Adipocyte (in vitro differentiated cells): ENCODE measurements around the gene ROBO2.

Experiments used
- DNase-seq: peaks from one replicate; pipeline ENCODE4 v3.0.0-alpha.2; 2015; ENCODE audit warnings: low read depth
- H3K27me3 ChIP-seq: replicated peaks from 2 replicates; pipeline ENCODE4 v1.7.0; 2013; ENCODE audit warnings: mild to moderate bottlenecking, low read length, moderate library complexity; ENCODE audit not compliant: control insufficient read depth, insufficient read depth
- H3K36me3 ChIP-seq: 2 replicates; pipeline ENCODE4 v1.7.0; 2013; ENCODE audit warnings: low read length, mild to moderate bottlenecking, moderate library complexity; ENCODE audit not compliant: control insufficient read depth, insufficient read depth, severe bottlenecking
- H3K4me1 ChIP-seq: 2 replicates; pipeline ENCODE4 v1.7.0; 2013; ENCODE audit warnings: mild to moderate bottlenecking, low read length, moderate library complexity; ENCODE audit not compliant: control insufficient read depth, insufficient read depth
- H3K4me3 ChIP-seq: 2 replicates; pipeline ENCODE4 v1.7.0; 2013; ENCODE audit warnings: mild to moderate bottlenecking, low read length, moderate library complexity
- H3K9ac ChIP-seq: 2 replicates; pipeline ENCODE4 v1.7.0; 2013; ENCODE audit warnings: mild to moderate bottlenecking, low read length, moderate library complexity
- H3K9me3 ChIP-seq: 2 replicates; pipeline ENCODE4 v1.7.0; 2013; ENCODE audit warnings: mild to moderate bottlenecking, low read length, moderate library complexity; ENCODE audit not compliant: control insufficient read depth

Gene ROBO2

DNA sequence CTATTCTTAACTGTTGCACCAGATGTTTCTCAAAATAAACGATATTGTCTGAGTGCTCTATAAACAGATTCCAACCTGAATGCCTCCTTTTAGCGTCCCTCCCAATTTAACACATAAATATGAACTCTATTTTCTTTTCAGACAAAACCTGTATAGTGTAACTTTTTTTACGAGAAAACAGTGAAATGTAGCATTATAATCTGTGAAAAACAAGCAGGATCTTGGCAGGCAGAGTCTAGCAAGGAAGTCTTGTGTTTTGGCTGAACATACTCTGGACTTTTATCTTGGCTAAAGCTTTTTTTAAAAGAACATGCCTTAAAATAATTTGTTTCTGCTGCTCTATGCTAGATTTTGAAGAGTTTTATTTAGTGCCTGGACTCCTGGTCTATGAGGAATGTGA, 150.5 kb downstream of the ROBO2 start:
- no peaks in the 10 kb centered on the region for H3K27me3 ChIP-seq
- H3K9ac ChIP-seq = no peak overlapping the region
- H3K9me3 ChIP-seq = no peaks in the 10 kb centered on the region
- H3K4me1 ChIP-seq = peaks cover 10% of the 10 kb centered on the region
- DNase-seq = peak; percentile 52
- H3K36me3 ChIP-seq = no peaks in the 10 kb centered on the region
- peak overlapping the region; percentile 60 for H3K4me3 ChIP-seq

GRCh38 chr3:77191014-77191413, 151.1 kb downstream of the ROBO2 start:
- H3K9ac ChIP-seq = no peak overlapping the region
- peaks cover 10% of the 10 kb centered on the region for H3K4me1 ChIP-seq
- H3K4me3 ChIP-seq = no peak overlapping the region
- H3K27me3 ChIP-seq = no peaks in the 10 kb centered on the region
- H3K9me3 ChIP-seq = no peaks in the 10 kb centered on the region
- DNase-seq = no peak
- no peaks in the 10 kb centered on the region for H3K36me3 ChIP-seq

- Histone ChIP-seq H3K9ac (no peak overlapping the region), H3K36me3 (no peaks in the 10 kb centered on the region), H3K4me3 (no peak overlapping the region), H3K27me3 (no peaks in the 10 kb centered on the region), H3K9me3 (no peaks in the 10 kb centered on the region), H3K4me1 (peaks cover 10% of the 10 kb centered on the region)
- DNase-seq = no peak
Measured at GRCh38 chr3:77191640-77192039, 151.7 kb downstream of the ROBO2 start.

DNA sequence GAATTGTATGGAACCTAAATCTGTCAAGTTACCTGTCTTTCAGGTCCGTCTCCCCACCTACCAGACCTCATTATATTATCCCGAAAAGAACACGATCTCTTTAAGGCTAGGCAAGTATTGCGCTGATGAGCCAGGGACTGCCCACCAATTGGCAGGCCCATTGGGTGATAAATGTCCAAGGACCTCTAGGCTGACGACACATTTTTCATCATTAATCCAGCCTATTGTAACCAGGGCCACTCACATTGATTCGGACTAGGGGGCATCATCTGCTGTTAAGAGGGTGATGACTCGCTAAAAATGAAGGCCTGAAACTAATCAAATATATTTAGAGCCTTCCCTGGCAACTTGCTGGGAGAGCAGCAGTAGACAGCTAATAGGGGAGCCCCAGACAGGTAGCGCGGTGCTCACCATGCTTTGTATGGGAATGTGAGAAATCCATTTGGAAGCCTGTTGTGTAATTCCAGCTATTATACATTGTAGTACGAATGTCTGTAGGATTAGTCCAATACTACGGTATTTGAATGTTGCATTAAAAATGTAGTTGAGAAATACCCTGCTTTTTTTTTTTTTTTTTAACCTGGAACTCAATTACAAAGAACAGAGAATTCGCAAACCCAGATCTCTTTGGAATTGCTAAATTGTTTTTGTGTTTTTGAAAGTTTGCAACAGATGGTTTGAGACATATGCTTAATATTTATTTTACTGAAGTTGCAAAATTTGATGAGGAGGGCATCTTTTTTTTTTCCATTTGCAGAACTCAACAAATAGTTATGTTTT, 156.1 kb downstream of the ROBO2 start:
- H3K4me1 ChIP-seq = no peaks in the 10 kb centered on the region
- no peak overlapping the region for H3K9ac ChIP-seq
- no peak overlapping the region for H3K4me3 ChIP-seq
- no peaks in the 10 kb centered on the region for H3K36me3 ChIP-seq
- H3K9me3 ChIP-seq = no peaks in the 10 kb centered on the region
- peak; percentile 77 for DNase-seq
- no peaks in the 10 kb centered on the region for H3K27me3 ChIP-seq

DNA sequence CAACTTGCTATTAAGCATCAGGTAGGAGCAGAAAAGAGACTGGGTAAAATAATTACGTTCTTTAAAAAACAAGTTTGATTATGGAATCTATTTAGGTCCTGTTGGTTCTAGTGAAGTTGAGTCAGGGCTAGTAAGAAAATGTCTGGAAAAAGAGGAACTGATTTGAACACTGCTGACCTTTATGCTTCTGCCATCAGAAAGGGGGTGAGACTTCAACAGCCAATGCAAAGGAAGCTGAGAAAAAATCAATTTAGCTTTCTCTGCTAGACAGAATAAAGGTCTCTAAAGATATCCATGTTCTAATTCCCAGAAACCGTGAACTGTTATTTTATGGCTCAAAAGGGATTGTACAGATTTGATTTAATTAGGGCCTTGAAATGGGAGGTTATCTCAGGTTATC, 157.5 kb downstream of the ROBO2 start:
- H3K9ac ChIP-seq = no peak overlapping the region
- H3K9me3 ChIP-seq = no peaks in the 10 kb centered on the region
- no peak for DNase-seq
- no peaks in the 10 kb centered on the region for H3K27me3 ChIP-seq
- no peaks in the 10 kb centered on the region for H3K4me1 ChIP-seq
- no peaks in the 10 kb centered on the region for H3K36me3 ChIP-seq
- H3K4me3 ChIP-seq = no peak overlapping the region

DNA sequence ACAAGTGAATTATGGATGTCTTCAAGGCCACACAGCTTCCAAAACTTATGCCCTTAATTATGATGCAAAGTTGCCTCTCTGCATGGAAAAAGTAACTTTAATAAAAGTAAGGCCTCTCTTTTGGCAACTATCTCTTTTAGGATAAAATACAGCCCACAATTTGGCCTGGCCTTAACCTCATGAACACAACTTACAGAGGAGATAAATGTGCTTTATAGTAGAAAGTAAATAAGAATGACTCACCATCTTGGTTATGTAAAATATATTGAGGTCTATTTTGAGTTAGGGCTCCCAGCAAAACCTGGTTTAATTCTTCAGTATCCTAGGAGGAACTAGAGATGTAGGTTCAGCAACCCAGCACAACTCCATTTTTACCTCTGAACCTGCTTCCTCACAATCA, 164.0 kb downstream of the ROBO2 start:
- Histone ChIP-seq H3K27me3 (no peaks in the 10 kb centered on the region), H3K4me3 (no peak overlapping the region), H3K4me1 (no peaks in the 10 kb centered on the region), H3K9ac (no peak overlapping the region), H3K9me3 (no peaks in the 10 kb centered on the region), H3K36me3 (no peaks in the 10 kb centered on the region)
- peak; percentile 8 for DNase-seq

DNA sequence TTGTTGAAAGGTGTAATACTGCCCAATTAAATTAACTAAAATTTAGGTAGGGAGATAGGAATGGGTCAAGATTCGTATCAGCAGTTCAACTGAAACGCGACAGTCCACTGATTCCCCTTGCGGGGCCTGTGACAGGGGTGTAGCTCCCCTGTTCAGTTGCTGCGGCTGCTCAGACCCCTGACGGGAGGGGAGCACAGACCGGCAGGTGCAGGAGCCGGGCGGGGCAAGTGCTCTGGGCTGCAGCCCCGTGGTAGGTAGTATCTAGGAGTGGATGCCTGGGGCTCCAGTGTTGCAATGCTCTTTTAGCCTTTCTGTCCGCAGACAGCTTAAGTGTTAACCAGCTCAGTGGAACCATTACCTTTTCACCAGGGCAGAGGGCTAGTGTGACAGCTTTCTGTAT, 164.9 kb downstream of the ROBO2 start:
- Histone ChIP-seq H3K4me1 (no peaks in the 10 kb centered on the region), H3K27me3 (no peaks in the 10 kb centered on the region), H3K36me3 (no peaks in the 10 kb centered on the region), H3K9ac (no peak overlapping the region), H3K4me3 (no peak overlapping the region), H3K9me3 (no peaks in the 10 kb centered on the region)
- no peak for DNase-seq

DNA sequence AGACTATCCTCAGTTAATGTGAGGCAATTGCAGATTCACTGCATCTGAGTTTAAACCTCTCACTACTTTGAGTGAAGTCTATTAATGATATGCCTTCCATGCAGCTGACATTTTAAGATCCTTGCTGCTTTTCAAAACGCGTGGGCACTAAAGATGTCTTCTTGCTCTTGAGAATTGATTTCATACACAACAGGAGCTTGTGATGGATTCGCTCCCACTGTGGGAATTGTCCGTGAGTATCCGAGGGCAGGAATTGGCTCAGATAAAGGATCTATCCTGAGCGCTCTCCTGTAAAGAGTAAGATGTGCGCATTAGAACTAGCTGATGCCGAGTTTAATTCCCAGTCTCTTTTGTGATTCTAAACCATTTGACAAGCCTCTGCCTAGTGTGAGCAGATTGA, 167.9 kb downstream of the ROBO2 start:
- H3K9me3 ChIP-seq = no peaks in the 10 kb centered on the region
- no peaks in the 10 kb centered on the region for H3K36me3 ChIP-seq
- no peak overlapping the region for H3K9ac ChIP-seq
- no peaks in the 10 kb centered on the region for H3K4me1 ChIP-seq
- H3K27me3 ChIP-seq = no peaks in the 10 kb centered on the region
- no peak overlapping the region for H3K4me3 ChIP-seq
- no peak for DNase-seq

- H3K9me3 ChIP-seq = no peaks in the 10 kb centered on the region
- H3K36me3 ChIP-seq = no peaks in the 10 kb centered on the region
Measured at GRCh38 chr3:77222701-77223100, 182.8 kb downstream of the ROBO2 start.

DNA sequence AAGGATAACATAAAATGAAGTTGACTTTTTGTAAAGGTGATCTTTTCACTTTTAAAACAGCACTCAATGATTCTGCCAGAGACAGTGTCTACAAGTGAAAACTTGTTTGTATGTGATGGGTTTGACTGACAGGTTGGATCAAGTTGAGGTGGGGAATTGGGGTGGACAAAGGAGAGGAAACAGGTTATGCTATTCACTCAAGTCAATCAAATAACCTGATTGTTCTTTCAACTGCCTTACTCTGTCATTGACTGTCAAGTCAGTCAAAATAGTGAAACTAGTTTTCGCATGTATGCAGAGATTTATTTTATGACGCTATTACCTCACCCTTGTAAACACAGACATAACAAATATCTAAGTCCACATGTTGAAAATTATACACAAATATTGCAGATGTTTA, 187.7 kb downstream of the ROBO2 start:
- Histone ChIP-seq H3K4me3 (no peak overlapping the region), H3K4me1 (no peaks in the 10 kb centered on the region), H3K27me3 (no peaks in the 10 kb centered on the region), H3K9ac (no peak overlapping the region), H3K36me3 (no peaks in the 10 kb centered on the region), H3K9me3 (peaks cover 5% of the 10 kb centered on the region)
- no peak for DNase-seq

More at GRCh38 chr3:77222701-77223100, 182.8 kb downstream of the ROBO2 start:
- no peak for DNase-seq
- no peak overlapping the region for H3K9ac ChIP-seq
- no peak overlapping the region for H3K4me3 ChIP-seq
- H3K27me3 ChIP-seq = no peaks in the 10 kb centered on the region
- H3K4me1 ChIP-seq = no peaks in the 10 kb centered on the region

- Histone ChIP-seq H3K9me3 (peaks cover 6% of the 10 kb centered on the region), H3K36me3 (no peaks in the 10 kb centered on the region), H3K27me3 (no peaks in the 10 kb centered on the region), H3K9ac (no peak overlapping the region), H3K4me1 (no peaks in the 10 kb centered on the region), H3K4me3 (no peak overlapping the region)
- no peak for DNase-seq
Measured at GRCh38 chr3:77232557-77232956, 192.7 kb downstream of the ROBO2 start.

GRCh38 chr3:77234004-77234403, 194.1 kb downstream of the ROBO2 start:
- Histone ChIP-seq H3K4me3 (no peak overlapping the region), H3K9me3 (peaks cover 6% of the 10 kb centered on the region), H3K9ac (no peak overlapping the region), H3K36me3 (no peaks in the 10 kb centered on the region), H3K4me1 (no peaks in the 10 kb centered on the region), H3K27me3 (no peaks in the 10 kb centered on the region)
- no peak for DNase-seq
